ENCODE results near the gene BRINP3. TPM values are rescaled to one million over a fixed set of nuclear protein-coding genes. Genes with fewer than 3 reads are reported as not detected.

BRINP3 gene
- total RNA-seq, 1 experiment from 2014 or later: not detected

GRCh38 chr1:190464690-190465089 is 13.0 kb downstream of the BRINP3 start:
- BruUV-seq (replicated peaks): no TSS peak
- TF ChIP-seq EZH2 (IDR thresholded peaks at IDR 0.05; ENCODE audit: borderline replicate concordance, low read depth, low read length, poor library complexity, severe bottlenecking) (no peak), CTCF (conservative IDR thresholded peaks at IDR 0.05; ENCODE audit: low read depth, low read length) (no peak)
- no peak for DNase-seq (ENCODE audit: low spot score)

GRCh38 chr1:190456129-190456528 is 21.5 kb downstream of the BRINP3 start:
- intact Hi-C loops (cut with micrococcal nuclease; ENCODE audit: unreplicated experiment): no loop called here

More at GRCh38 chr1:190464690-190465089, 13.0 kb downstream of the BRINP3 start:
- ChIA-PET CTCF (no interaction called here), POLR2A (ENCODE audit: low non-redundant PET) (no interaction called here)
- H3K36me3 ChIP-seq (ENCODE audit: insufficient read depth, low read length, poor library complexity, severe bottlenecking): no peaks in the 10 kb centered on the region
- no peak overlapping the region for H3K4me3 ChIP-seq (ENCODE audit: low read depth, low read length, poor library complexity, severe bottlenecking)
- H3K4me1 ChIP-seq (ENCODE audit: insufficient read depth, low read length, poor library complexity, severe bottlenecking): no peaks in the 10 kb centered on the region
- intact Hi-C loops (cut with micrococcal nuclease; ENCODE audit: unreplicated experiment): no loop called here
- no peak overlapping the region for H3K27ac ChIP-seq (ENCODE audit: low read depth, low read length, poor library complexity, severe bottlenecking)
- no peaks in the 10 kb centered on the region for H3K27me3 ChIP-seq (replicated peaks; ENCODE audit: insufficient read depth, low read depth, low read length, poor library complexity)
- no peaks in the 10 kb centered on the region for H3K9me3 ChIP-seq (ENCODE audit: low read depth, low read length, poor library complexity, severe bottlenecking)

GRCh38 chr1:190455631-190456030 is 22.0 kb downstream of the BRINP3 start:
- Histone ChIP-seq H3K9me3 (ENCODE audit: low read depth, low read length, poor library complexity, severe bottlenecking) (no peaks in the 10 kb centered on the region), H3K27me3 (replicated peaks; ENCODE audit: insufficient read depth, low read depth, low read length, poor library complexity) (no peaks in the 10 kb centered on the region), H3K27ac (ENCODE audit: low read depth, low read length, poor library complexity, severe bottlenecking) (no peak overlapping the region), H3K36me3 (ENCODE audit: insufficient read depth, low read length, poor library complexity, severe bottlenecking) (no peaks in the 10 kb centered on the region), H3K4me3 (ENCODE audit: low read depth, low read length, poor library complexity, severe bottlenecking) (no peak overlapping the region), H3K4me1 (ENCODE audit: insufficient read depth, low read length, poor library complexity, severe bottlenecking) (no peaks in the 10 kb centered on the region)
- no peak for TF ChIP-seq CTCF (conservative IDR thresholded peaks at IDR 0.05; ENCODE audit: low read depth, low read length)
- TF ChIP-seq EZH2 (IDR thresholded peaks at IDR 0.05; ENCODE audit: borderline replicate concordance, low read depth, low read length, poor library complexity, severe bottlenecking): no peak
- BruUV-seq (replicated peaks): no TSS peak
- ChIA-PET CTCF (no interaction called here), POLR2A (ENCODE audit: low non-redundant PET) (no interaction called here)
- intact Hi-C loops (cut with micrococcal nuclease; ENCODE audit: unreplicated experiment): no loop called here
- DNase-seq (ENCODE audit: low spot score): no peak

More at GRCh38 chr1:190456129-190456528, 21.5 kb downstream of the BRINP3 start:
- Histone ChIP-seq H3K27me3 (replicated peaks; ENCODE audit: insufficient read depth, low read depth, low read length, poor library complexity) (no peaks in the 10 kb centered on the region), H3K9me3 (ENCODE audit: low read depth, low read length, poor library complexity, severe bottlenecking) (no peaks in the 10 kb centered on the region), H3K36me3 (ENCODE audit: insufficient read depth, low read length, poor library complexity, severe bottlenecking) (no peaks in the 10 kb centered on the region), H3K4me1 (ENCODE audit: insufficient read depth, low read length, poor library complexity, severe bottlenecking) (no peaks in the 10 kb centered on the region), H3K27ac (ENCODE audit: low read depth, low read length, poor library complexity, severe bottlenecking) (no peak overlapping the region), H3K4me3 (ENCODE audit: low read depth, low read length, poor library complexity, severe bottlenecking) (no peak overlapping the region)
- no peak for TF ChIP-seq CTCF (conservative IDR thresholded peaks at IDR 0.05; ENCODE audit: low read depth, low read length)
- no peak for TF ChIP-seq EZH2 (IDR thresholded peaks at IDR 0.05; ENCODE audit: borderline replicate concordance, low read depth, low read length, poor library complexity, severe bottlenecking)
- no peak for DNase-seq (ENCODE audit: low spot score)
- no TSS peak for BruUV-seq (replicated peaks)
- POLR2A ChIA-PET (ENCODE audit: low non-redundant PET): no interaction called here
- CTCF ChIA-PET: no interaction called here
